Activated CD8-positive, alpha-beta memory T cell treated with anti-CD3 and anti-CD28 coated beads, Interleukin-2, amount 50 U/mL, for 4 hours (primary cell): ENCODE measurements around the gene MAIP1.

Experiments used
- DNase-seq: peaks from one replicate; pipeline ENCODE4 v3.0.0-alpha.2; 2020

The MAIP1 gene

GRCh38 chr2:199994371-199994770, 39.0 kb downstream of the MAIP1 start:
- no peak for DNase-seq

GRCh38 chr2:199994896-199995295, 39.5 kb downstream of the MAIP1 start:
- DNase-seq: no peak

GRCh38 chr2:199997296-199997695, 41.9 kb downstream of the MAIP1 start:
- no peak for DNase-seq

- no peak for DNase-seq
Measured at GRCh38 chr2:199999166-199999565, 43.8 kb downstream of the MAIP1 start.

- no peak for DNase-seq
Measured at GRCh38 chr2:200000444-200001163, 45.2 kb downstream of the MAIP1 start.

- no peak for DNase-seq
Measured at GRCh38 chr2:200003444-200003843, 48.1 kb downstream of the MAIP1 start.

- no peak for DNase-seq
Measured at GRCh38 chr2:200005675-200006074, 50.3 kb downstream of the MAIP1 start.

GRCh38 chr2:200007306-200007705, 51.9 kb downstream of the MAIP1 start:
- no peak for DNase-seq

- no peak for DNase-seq
Measured at GRCh38 chr2:200012401-200012800, 57.0 kb downstream of the MAIP1 start.
